Stimulated activated CD8-positive, alpha-beta memory T cell treated with anti-CD3 and anti-CD28 coated beads, Interleukin-15, amount 100 ng/mL, for 24 hours (primary cell): ENCODE data around the gene MATCAP1.

ENCODE experiments used
- DNase-seq: peaks from one replicate; pipeline ENCODE4 v3.0.0-alpha.2; 2020; ENCODE audit warnings: low read depth

MATCAP1 gene

GRCh38 chr16:67183627-67184452 lies at the start of gene MATCAP1:
Gene MATCAP1 (minus strand): TSS chr16:67183963. CDS start chr16:67180610, 3,353 bp downstream.
- peak; percentile 82 for DNase-seq

- no peak for DNase-seq
These were observed 47.3 kb upstream of the MATCAP1 start for GRCh38 chr16:67230809-67231660.

GRCh38 chr16:67229906-67230808 lies 46.4 kb upstream of the MATCAP1 start:
- no peak for DNase-seq

- DNase-seq, result no peak
These were observed 45.1 kb upstream of the MATCAP1 start for GRCh38 chr16:67228905-67229304.

- DNase-seq, result no peak
These were observed 44.4 kb upstream of the MATCAP1 start for GRCh38 chr16:67228034-67228785.

- no peak for DNase-seq
These were observed 43.8 kb upstream of the MATCAP1 start for GRCh38 chr16:67227567-67227921.

GRCh38 chr16:67226804-67227566 lies 43.2 kb upstream of the MATCAP1 start, which contains the start of gene TMEM208:
Gene TMEM208 (plus strand): TSS chr16:67227130. CDS start chr16:67227219, 89 bp downstream.
- DNase-seq, result peak; percentile 98

GRCh38 chr16:67226295-67226803 lies 42.6 kb upstream of the MATCAP1 start:
- DNase-seq, result no peak

GRCh38 chr16:67223992-67224391 lies 40.2 kb upstream of the MATCAP1 start:
- DNase-seq, result no peak

GRCh38 chr16:67216612-67217490 lies 33.1 kb upstream of the MATCAP1 start:
- DNase-seq, result no peak

GRCh38 chr16:67215706-67216105 lies 31.9 kb upstream of the MATCAP1 start:
- no peak for DNase-seq

GRCh38 chr16:67213197-67214019 lies 29.6 kb upstream of the MATCAP1 start:
- DNase-seq, result no peak

GRCh38 chr16:67212766-67213165 lies 29.0 kb upstream of the MATCAP1 start:
- DNase-seq, result no peak

- DNase-seq, result no peak
These were observed 27.9 kb upstream of the MATCAP1 start for GRCh38 chr16:67211674-67212073.

- DNase-seq, result no peak
These were observed 26.5 kb upstream of the MATCAP1 start for GRCh38 chr16:67210069-67210937.

- no peak for DNase-seq
These were observed 25.8 kb upstream of the MATCAP1 start for GRCh38 chr16:67209565-67209964.
